Small intestine (tissue), 7 donors: ENCODE measurements around the gene LTBP2. TPM values are rescaled to one million over a fixed set of nuclear protein-coding genes. Genes with fewer than 3 reads are reported as not detected.

Experiments
- DNase-seq, 2 donors: peaks; one replicate each; pipeline versions ENCODE4 v3.0.0 to v3.0.0-alpha.2; 2013
- FAIRE-seq: peaks from 2 replicates; lab custom pipeline; 2012; peaks lifted over from hg19 to GRCh38; lab: Jason Lieb, UNC
- H3K27ac ChIP-seq, 3 donors: one replicate each; pipeline ENCODE4 v1.5.1; 2013; ENCODE audit warnings: low read length in 2 of 3, mild to moderate bottlenecking in 2 of 3, control low read depth in 1 of 3, inconsistent platforms in 1 of 3, low read depth in 1 of 3, moderate library complexity in 1 of 3
- H3K27me3 ChIP-seq, 3 donors: one replicate each; pipeline ENCODE4 v1.6.1; 2013; ENCODE audit warnings: low read length in 3 of 3, inconsistent platforms in 1 of 3; ENCODE audit not compliant: control insufficient read depth in 3 of 3, insufficient read depth in 3 of 3
- H3K36me3 ChIP-seq, 3 donors: one replicate each; pipeline ENCODE4 v1.6.1; 2013; ENCODE audit warnings: low read length in 3 of 3, inconsistent platforms in 1 of 3, low read depth in 1 of 3, mild to moderate bottlenecking in 1 of 3, moderate library complexity in 1 of 3; ENCODE audit not compliant: control insufficient read depth in 3 of 3, insufficient read depth in 2 of 3
- H3K4me1 ChIP-seq, 3 donors: one replicate each; pipeline ENCODE4 v1.6.1; 2013; ENCODE audit warnings: low read length in 2 of 3, inconsistent platforms in 1 of 3, low read depth in 1 of 3, mild to moderate bottlenecking in 1 of 3, moderate library complexity in 1 of 3; ENCODE audit not compliant: control insufficient read depth in 3 of 3, insufficient read depth in 2 of 3
- H3K4me3 ChIP-seq, 3 donors: one replicate each; pipeline ENCODE4 v1.5.1; 2013; ENCODE audit warnings: low read length in 3 of 3, control low read depth in 1 of 3, inconsistent platforms in 1 of 3, low read depth in 1 of 3, mild to moderate bottlenecking in 1 of 3, moderate library complexity in 1 of 3
- H3K9me3 ChIP-seq, 2 donors: one replicate each; pipeline ENCODE4 v1.6.1; 2013; ENCODE audit warnings: low read depth in 1 of 2, low read length in 1 of 2; ENCODE audit not compliant: control insufficient read depth in 2 of 2, insufficient read depth in 1 of 2
- WGBS, 3 donors: extraction: QIAGEN DNeasy Blood & Tissue Kit; methylation state at CpG; one replicate each; pipeline ENCODE4 v1.1.7; 2013; 5-methylcytosine and 5-hydroxymethylcytosine counted together
- polyA plus RNA-seq, 4 donors: library from polyadenylated mRNA; stranded (reverse) in 3 of 4; unstranded in 1 of 4; fragments of 200-250 nt in 3 of 4; fragments of 120-200 nt in 1 of 4; gene quantifications; one replicate each; pipeline versions ENCODE4 v1.2.1 to v1.2.3, GENCODE V29; 2013
- donor health status: healthy with polysubstance abuse.
- donor health status: control.
- donor health status: control.
- donor health status: Bipolar disorder and iron deficiency.
- donor health status: healthy.

The LTBP2 gene
- polyA plus RNA-seq, 4 donors, result 0.22 to 1.8 (median 1.1) TPM

DNA sequence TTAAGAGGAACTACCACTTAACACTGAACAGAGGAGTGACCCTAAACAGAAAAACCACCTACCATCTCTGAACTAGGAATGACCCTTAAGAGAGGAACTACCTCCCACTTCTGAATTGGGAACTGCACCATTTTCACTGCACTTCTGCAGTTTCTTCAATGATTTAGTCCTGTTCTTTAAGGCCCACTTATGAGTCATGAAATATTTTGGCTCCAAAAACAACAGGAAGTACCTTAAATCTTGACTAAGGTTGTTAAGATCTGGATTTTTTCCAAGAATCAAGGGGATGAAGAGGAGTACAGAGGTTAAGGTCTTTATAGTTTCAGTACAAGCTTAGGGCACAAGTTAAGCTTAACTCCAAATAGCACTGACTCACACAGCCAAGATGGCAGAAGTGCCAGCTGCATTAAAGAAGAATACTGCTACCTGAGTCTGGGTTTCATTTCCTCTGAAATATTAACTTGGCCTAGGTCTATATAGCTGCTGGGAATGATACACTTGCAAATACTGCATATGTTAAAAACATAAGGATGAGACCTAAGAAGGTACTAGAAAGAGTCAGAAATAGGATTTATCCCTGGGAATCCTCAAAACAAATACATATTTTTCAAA, 123.1 kb downstream of the LTBP2 start:
- H3K27ac ChIP-seq, result no peak overlapping the region
- FAIRE-seq, result no peak
- H3K36me3 ChIP-seq, result peaks cover 0 to 11% (median 3%) of the 10 kb centered on the region in 3 donors
- no peaks in the 10 kb centered on the region for H3K27me3 ChIP-seq
- H3K9me3 ChIP-seq, result no peaks in the 10 kb centered on the region
- H3K4me1 ChIP-seq, result peaks cover 4 to 22% (median 6%) of the 10 kb centered on the region in 3 donors
- DNase-seq, result peak in 1 of 2 donors; percentile 24
- no peak overlapping the region for H3K4me3 ChIP-seq

GRCh38 chr14:74486164-74486563, 125.9 kb downstream of the LTBP2 start:
- Histone ChIP-seq H3K27me3 (no peaks in the 10 kb centered on the region), H3K4me1 (peaks cover 4 to 12% (median 6%) of the 10 kb centered on the region in 3 donors), H3K4me3 (no peak overlapping the region), H3K27ac (no peak overlapping the region), H3K36me3 (peaks cover 3 to 12% (median 6%) of the 10 kb centered on the region in 3 donors), H3K9me3 (no peaks in the 10 kb centered on the region)
- WGBS, 3 donors, result 52 to 71% (median 57%) methylated on average over 3 of the region's 3 CpGs
- DNase-seq, result peak; percentile 40 to 48
- FAIRE-seq, result no peak

GRCh38 chr14:74483321-74483720, 128.7 kb downstream of the LTBP2 start:
- Histone ChIP-seq H3K27me3 (no peaks in the 10 kb centered on the region), H3K9me3 (no peaks in the 10 kb centered on the region), H3K36me3 (peaks cover 6 to 23% (median 12%) of the 10 kb centered on the region in 3 donors), H3K4me3 (no peak overlapping the region), H3K4me1 (peaks cover 2 to 7% (median 4%) of the 10 kb centered on the region in 3 donors), H3K27ac (no peak overlapping the region)
- DNase-seq (no peak), FAIRE-seq (no peak)

DNA sequence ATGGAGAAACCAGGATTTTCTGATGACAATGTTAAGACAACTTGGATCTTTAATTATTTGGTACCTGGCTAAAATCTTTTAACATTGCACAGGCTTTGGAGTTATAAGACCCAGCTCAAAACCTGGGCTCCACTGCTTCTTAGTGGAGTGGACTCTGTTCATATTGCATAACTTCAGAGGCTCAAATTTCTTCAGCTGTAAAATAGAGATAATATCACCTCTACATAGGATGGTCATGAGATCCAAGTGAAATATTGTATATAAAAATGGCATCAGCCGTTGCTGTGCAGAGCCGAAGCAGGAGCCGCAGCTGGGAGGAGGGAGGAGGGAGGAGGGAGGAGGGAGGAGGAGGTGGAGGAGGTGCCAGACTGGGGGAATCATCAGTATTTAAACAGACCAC, 129.5 kb downstream of the LTBP2 start:
- no peak for FAIRE-seq
- no peak overlapping the region for H3K4me3 ChIP-seq
- WGBS, 3 donors, result 77 to 84% (median 83%) methylated on average over 3 of the region's 3 CpGs
- H3K27me3 ChIP-seq, result no peaks in the 10 kb centered on the region
- H3K9me3 ChIP-seq, result no peaks in the 10 kb centered on the region
- H3K36me3 ChIP-seq, result peaks cover 6 to 26% (median 12%) of the 10 kb centered on the region in 3 donors
- H3K4me1 ChIP-seq, result peaks cover 2 to 7% (median 4%) of the 10 kb centered on the region in 3 donors
- peak in 1 of 2 donors; percentile 64 for DNase-seq
- H3K27ac ChIP-seq, result peak overlapping the region in 1 of 3 donors; percentile 5

DNA sequence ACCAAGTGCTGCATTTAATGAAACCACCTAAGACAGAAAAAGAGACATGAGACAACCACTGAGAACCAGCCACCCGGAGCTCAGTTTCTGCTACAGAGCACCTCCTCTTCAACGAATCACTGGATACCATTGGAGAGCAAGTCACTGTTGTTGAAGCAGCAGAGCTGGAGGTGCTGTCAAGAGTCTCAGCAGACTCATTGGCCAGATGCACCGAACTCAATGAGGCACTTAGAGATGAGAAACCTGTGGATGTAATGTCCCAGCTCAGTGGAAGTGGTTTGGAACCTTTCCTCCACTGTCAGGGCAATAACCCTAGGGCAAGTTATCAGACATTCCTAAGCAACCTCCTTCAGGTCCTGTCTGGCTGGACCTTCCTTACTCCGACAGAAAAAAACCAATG, 132.0 kb downstream of the LTBP2 start:
- FAIRE-seq, result no peak
- peaks cover 6 to 29% (median 12%) of the 10 kb centered on the region in 3 donors for H3K36me3 ChIP-seq
- H3K4me1 ChIP-seq, result no peaks in the 10 kb centered on the region

DNA sequence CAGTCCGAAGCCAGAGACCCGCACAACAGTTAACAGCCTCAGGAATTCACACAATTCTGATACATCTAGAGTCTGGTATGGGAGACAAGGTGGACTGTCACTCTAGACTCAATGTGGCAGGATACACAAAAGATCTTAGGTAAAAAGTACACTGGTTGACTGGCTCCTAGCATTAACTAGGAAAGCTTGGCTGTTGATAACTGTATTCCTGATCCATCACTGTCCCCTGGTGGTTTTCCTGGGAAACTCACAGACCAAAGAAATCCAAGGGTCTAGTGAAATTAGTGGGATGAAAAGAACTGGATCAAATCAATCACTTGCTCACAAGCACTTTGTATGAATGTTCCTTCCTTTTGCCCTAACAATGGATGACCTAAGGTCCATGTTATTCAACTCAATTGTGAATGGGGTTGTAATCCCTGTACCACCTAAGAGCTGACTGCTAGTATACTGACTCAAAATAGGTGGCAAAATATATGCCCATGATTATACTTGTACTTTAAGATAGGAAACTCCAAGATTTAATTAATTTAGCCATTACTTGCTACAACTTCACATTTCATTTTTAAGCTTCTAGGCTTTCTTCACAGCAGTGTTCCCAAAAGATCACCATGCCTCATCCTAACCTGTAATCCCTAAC, 132.9 kb downstream of the LTBP2 start:
- DNase-seq (peak; percentile 20 to 35), FAIRE-seq (no peak)
- H3K4me3 ChIP-seq, result no peak overlapping the region
- no peaks in the 10 kb centered on the region for H3K27me3 ChIP-seq
- H3K4me1 ChIP-seq, result no peaks in the 10 kb centered on the region
- peaks cover 6 to 29% (median 12%) of the 10 kb centered on the region in 3 donors for H3K36me3 ChIP-seq
- H3K27ac ChIP-seq, result no peak overlapping the region
- 95 to 100% (median 97%) methylated on average over 2 of the region's 2 CpGs for WGBS, 3 donors
- H3K9me3 ChIP-seq, result no peaks in the 10 kb centered on the region

More for the DNA sequence above, 132.0 kb downstream of the LTBP2 start:
- no peak for DNase-seq
- Histone ChIP-seq H3K4me3 (no peak overlapping the region), H3K9me3 (no peaks in the 10 kb centered on the region), H3K27me3 (no peaks in the 10 kb centered on the region), H3K27ac (no peak overlapping the region)
- WGBS, 3 donors, result 81 to 84% (median 81%) methylated on average over 4 of the region's 4 CpGs

DNA sequence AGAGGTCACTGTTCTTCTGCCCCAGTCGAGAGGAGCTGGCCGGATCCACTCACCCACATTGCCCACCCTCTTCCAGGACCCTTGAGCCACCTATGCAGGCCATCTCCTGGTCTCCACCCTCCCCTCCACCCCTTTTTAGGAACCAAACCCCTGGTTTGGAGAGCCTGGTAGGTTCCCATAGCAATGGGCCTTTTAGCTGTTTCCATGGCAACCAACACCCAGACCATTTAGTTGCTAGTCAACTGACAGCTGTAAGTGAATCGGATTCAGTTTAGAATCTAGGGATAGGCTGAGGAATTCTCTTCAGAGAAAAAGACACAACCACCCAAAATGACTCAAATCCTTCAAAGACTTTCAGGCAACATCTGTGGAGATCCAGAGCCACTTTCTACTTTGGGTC, 135.4 kb downstream of the LTBP2 start:
- H3K36me3 ChIP-seq, result peaks cover 4 to 32% (median 10%) of the 10 kb centered on the region in 3 donors

DNA sequence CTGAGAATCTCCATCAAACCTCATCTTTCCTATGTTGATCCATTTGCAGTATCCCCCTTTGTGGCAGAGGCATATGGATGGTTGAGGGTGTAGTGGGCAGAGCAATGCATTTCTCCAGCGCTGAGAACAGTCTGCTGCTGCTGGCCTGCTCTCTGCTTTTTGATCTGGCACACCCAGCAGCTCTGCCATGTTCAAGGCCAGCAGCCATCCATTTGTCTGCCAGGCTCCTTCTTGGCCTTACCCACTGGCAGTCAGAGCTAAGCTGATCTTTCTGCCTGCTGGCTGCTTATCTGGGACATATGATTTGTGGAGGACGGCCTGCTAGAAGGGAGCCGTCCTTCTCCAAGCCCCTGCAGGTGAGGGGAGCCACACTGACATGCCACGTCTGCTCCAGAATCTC, 135.9 kb downstream of the LTBP2 start:
- Histone ChIP-seq H3K4me1 (no peaks in the 10 kb centered on the region), H3K9me3 (no peaks in the 10 kb centered on the region), H3K36me3 (peaks cover 4 to 30% (median 8%) of the 10 kb centered on the region in 3 donors), H3K27ac (no peak overlapping the region), H3K27me3 (no peaks in the 10 kb centered on the region), H3K4me3 (no peak overlapping the region)
- 86 to 94% (median 91%) methylated on average over 4 of the region's 4 CpGs for WGBS, 3 donors
- no peak for FAIRE-seq
- no peak for DNase-seq

More for the DNA sequence above, 135.4 kb downstream of the LTBP2 start:
- H3K9me3 ChIP-seq, result no peaks in the 10 kb centered on the region
- FAIRE-seq, result no peak
- H3K4me3 ChIP-seq, result no peak overlapping the region
- H3K27ac ChIP-seq, result no peak overlapping the region
- WGBS, 3 donors, result 92 to 95% (median 92%) methylated on average over 3 of the region's 3 CpGs
- no peak for DNase-seq
- no peaks in the 10 kb centered on the region for H3K27me3 ChIP-seq
- H3K4me1 ChIP-seq, result no peaks in the 10 kb centered on the region
